IMR-90 (cell line): ENCODE data around the gene GPC2.

Experiments
- BHLHE40 ChIP-seq: fragments of 150-350 bp; IDR thresholded peaks from 2 replicates; pipeline ENCODE4 v1.6.1; 2016; ENCODE audit warnings: mild to moderate bottlenecking, low read depth, low read length
- CEBPB ChIP-seq: IDR thresholded peaks from 2 replicates; pipeline ENCODE4 v1.6.1; 2012; ENCODE audit warnings: low read depth, low read length, improper control_type of control experiment
- CHD1 ChIP-seq: IDR thresholded peaks from 2 replicates; pipeline ENCODE4 v1.6.1; 2012; ENCODE audit warnings: low read depth, low read length, improper control_type of control experiment
- FOS ChIP-seq: fragments of 150-350 bp; IDR thresholded peaks from 2 replicates; pipeline ENCODE4 v1.6.1; 2016; ENCODE audit warnings: low read depth, low read length
- MAZ ChIP-seq: IDR thresholded peaks from 2 replicates; pipeline ENCODE4 v1.6.1; 2012; ENCODE audit warnings: low read depth, mild to moderate bottlenecking, low read length, improper control_type of control experiment, moderate library complexity, borderline replicate concordance
- MXI1 ChIP-seq: IDR thresholded peaks from 2 replicates; pipeline ENCODE4 v1.6.1; 2012; ENCODE audit warnings: low read depth, mild to moderate bottlenecking, low read length, moderate library complexity, borderline replicate concordance
- POLR2A ChIP-seq: IDR thresholded peaks from 2 replicates; pipeline ENCODE4 v1.6.1; 2012; ENCODE audit warnings: mild to moderate bottlenecking, low read depth, low read length
- RAD21 ChIP-seq: IDR thresholded peaks from 2 replicates; pipeline ENCODE4 v1.6.1; 2012; ENCODE audit warnings: low read length, improper control_type of control experiment
- RFX5 ChIP-seq: IDR thresholded peaks from 2 replicates; pipeline ENCODE4 v1.8.0; 2012; ENCODE audit warnings: low read depth, mild to moderate bottlenecking, low read length, moderate library complexity
- TF ChIP-seq, protein P1 (sequence below): conservative IDR thresholded peaks from 2 replicates; pipeline ENCODE4 v1.5.1; 2012; ENCODE audit warnings: mild to moderate bottlenecking, low read depth, low read length, improper control_type of control experiment
- TF ChIP-seq, protein P2 (sequence below): fragments of 150-350 bp; IDR thresholded peaks from 2 replicates; pipeline ENCODE4 v1.6.1; 2016; ENCODE audit warnings: low read depth, mild to moderate bottlenecking, low read length, moderate library complexity, borderline replicate concordance
- TF ChIP-seq, protein P3 (sequence below): fragments of 150-350 bp; IDR thresholded peaks from 2 replicates; pipeline ENCODE4 v1.6.1; 2017; ENCODE audit warnings: mild to moderate bottlenecking, antibody characterized with exemption, low read length, low read depth

DNA sequence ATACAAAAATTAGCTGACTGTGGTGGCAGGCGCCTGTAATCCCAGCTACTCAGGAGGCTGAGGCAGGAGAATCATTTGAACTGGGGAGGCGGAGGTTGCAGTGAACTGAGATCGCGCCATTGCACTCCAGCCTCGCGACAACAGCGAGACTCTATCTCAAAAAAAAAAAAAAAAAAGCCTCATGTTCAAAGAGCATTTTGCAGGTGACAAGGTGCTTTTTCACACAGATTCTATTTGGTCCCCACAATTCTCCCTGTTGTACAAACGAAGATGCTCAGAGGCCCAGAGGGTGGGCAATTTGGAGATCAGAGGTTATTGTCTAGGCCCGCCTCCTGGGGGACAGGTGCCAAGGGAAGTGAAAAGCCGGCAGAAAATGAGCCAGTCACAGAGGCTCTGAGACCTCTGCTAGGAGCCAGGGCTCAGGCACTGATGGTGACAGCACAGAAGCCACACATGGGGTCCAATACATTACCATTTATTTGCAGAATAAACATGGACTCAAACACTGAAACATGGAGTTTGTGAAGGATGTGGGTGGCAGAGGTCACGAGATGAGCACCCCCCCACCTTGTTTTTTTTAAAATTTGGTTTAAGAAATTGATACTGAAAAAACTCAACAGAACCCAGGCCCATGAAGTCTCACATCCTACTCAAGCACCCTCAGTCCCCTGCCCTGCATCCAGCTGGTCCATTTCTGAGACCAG lies 7.9 kb downstream of the GPC2 start:
- TF ChIP-seq, protein P1, sequence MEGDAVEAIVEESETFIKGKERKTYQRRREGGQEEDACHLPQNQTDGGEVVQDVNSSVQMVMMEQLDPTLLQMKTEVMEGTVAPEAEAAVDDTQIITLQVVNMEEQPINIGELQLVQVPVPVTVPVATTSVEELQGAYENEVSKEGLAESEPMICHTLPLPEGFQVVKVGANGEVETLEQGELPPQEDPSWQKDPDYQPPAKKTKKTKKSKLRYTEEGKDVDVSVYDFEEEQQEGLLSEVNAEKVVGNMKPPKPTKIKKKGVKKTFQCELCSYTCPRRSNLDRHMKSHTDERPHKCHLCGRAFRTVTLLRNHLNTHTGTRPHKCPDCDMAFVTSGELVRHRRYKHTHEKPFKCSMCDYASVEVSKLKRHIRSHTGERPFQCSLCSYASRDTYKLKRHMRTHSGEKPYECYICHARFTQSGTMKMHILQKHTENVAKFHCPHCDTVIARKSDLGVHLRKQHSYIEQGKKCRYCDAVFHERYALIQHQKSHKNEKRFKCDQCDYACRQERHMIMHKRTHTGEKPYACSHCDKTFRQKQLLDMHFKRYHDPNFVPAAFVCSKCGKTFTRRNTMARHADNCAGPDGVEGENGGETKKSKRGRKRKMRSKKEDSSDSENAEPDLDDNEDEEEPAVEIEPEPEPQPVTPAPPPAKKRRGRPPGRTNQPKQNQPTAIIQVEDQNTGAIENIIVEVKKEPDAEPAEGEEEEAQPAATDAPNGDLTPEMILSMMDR: no peak
- TF ChIP-seq, protein P2, sequence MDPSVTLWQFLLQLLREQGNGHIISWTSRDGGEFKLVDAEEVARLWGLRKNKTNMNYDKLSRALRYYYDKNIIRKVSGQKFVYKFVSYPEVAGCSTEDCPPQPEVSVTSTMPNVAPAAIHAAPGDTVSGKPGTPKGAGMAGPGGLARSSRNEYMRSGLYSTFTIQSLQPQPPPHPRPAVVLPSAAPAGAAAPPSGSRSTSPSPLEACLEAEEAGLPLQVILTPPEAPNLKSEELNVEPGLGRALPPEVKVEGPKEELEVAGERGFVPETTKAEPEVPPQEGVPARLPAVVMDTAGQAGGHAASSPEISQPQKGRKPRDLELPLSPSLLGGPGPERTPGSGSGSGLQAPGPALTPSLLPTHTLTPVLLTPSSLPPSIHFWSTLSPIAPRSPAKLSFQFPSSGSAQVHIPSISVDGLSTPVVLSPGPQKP: no peak
- TF ChIP-seq MAZ: no peak
- no peak for TF ChIP-seq BHLHE40
- no peak for TF ChIP-seq POLR2A
- no peak for TF ChIP-seq CEBPB
- TF ChIP-seq, protein P3, sequence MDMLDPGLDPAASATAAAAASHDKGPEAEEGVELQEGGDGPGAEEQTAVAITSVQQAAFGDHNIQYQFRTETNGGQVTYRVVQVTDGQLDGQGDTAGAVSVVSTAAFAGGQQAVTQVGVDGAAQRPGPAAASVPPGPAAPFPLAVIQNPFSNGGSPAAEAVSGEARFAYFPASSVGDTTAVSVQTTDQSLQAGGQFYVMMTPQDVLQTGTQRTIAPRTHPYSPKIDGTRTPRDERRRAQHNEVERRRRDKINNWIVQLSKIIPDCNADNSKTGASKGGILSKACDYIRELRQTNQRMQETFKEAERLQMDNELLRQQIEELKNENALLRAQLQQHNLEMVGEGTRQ: no peak
- TF ChIP-seq RFX5: no peak
- TF ChIP-seq CHD1: no peak
- TF ChIP-seq RAD21: no peak
- no peak for TF ChIP-seq MXI1
- TF ChIP-seq FOS: no peak
